NCI-H187 treated with DMSO at 0.1 percent for 48 hours (cell line): Measurements from ENCODE around the gene CAMKMT.

ENCODE experiments used
- DNase-seq: peaks from one replicate; lab custom pipeline; 2025; lab: John Stamatoyannopoulos, UW

Gene CAMKMT

GRCh38 chr2:44596537-44597320 is 235.0 kb downstream of the CAMKMT start:
- no peak for DNase-seq

DNA sequence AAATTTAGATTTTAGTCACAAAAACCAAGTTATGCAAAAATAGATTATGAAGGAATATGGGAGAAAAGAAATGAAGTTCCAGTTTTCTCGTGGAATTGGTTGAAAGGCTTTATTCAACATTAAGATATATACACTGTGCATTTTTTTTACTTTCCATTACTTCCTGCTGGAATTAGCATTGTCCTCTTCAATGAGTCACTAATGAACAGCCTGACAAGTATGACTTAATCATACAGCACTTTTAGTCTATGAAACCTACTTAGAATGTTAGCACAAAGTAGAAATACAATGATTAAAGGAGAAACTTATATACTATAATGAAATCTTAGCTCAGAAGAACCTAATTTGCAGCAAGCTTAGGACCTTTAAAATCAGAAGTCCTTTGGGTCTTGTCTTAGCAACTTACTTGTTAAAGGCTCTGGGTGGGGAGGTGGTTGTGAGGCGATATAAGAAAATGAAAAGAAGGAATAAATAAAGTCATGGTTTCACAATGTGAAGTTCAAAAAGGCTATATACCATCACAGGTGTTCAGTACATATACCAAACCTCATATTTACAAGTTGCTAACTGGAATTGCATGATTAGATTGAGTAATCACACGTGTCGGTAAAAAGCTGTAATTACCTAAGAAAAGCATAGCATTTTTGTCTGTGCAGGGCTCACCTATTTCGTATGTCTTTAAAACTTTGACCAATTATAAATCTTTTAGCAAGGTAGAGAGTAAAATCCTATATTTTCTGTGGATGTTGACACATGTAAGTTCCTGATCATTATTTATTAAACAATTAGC is 236.8 kb downstream of the CAMKMT start:
- DNase-seq = no peak

DNA sequence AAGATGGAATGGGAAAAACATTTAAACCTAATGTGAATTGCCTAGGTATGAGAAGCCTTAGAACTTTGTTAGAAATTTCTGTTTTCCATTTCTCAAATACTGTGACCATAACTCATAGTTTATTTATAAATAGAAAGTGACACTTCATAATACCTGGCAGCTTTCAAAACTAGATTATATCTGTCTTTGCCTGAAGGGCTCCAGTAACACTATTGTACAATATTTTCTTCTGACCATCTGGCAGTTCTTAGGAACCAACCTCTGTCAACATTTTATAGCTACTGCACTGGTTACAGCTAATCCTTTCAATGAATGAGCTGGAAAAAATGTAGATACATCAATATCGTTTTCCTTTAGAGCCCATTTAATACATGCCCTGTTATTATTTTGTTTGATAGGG is 237.4 kb downstream of the CAMKMT start:
- DNase-seq = no peak

- no peak for DNase-seq
These were observed 240.7 kb downstream of the CAMKMT start for GRCh38 chr2:44602446-44602845.

GRCh38 chr2:44605511-44605910 is 243.8 kb downstream of the CAMKMT start:
- DNase-seq = no peak

DNA sequence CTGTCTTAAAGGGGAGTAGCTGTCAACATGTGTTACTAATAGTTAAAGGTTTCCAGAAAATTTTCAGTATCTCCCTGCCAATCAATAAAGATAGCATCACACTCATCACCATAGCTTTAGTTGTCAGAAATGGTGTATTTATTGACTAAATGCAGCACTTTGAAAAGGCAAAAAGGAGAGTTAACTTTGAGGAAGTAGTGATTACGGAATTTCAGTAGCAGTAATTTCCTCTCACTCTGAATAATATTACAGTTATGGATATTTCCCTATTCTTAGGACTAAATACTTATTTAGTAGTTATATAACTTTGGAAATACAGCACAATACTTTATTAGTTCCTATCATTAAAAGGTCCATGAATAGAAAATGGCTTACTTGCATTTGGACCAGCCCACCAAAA is 250.5 kb downstream of the CAMKMT start:
- DNase-seq = no peak

- DNase-seq = no peak
These were observed 253.2 kb downstream of the CAMKMT start for GRCh38 chr2:44614940-44615339.

- no peak for DNase-seq
These were observed 254.3 kb downstream of the CAMKMT start for GRCh38 chr2:44615950-44616518.

DNA sequence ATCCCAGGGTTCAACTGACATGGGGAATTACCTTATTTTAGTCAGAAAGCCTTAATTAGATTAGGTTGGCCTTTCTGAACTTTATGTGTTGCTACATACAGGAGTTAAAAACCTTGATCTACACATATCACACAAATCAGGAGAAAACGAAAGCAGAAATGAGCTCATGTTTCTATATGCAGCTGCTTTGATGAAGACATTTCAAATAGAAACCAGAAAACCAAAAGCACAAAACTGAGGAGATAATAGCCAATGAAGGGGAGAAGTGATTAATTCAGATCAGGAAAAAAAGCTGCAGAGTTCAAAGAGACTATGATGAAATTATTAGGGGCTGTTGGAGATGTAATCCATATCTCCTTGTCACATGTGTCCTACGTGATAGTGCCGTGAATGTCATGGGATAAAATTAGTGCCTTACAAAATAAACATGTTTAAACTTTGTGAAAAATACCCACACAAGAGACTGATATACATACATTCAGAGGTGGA is 255.0 kb downstream of the CAMKMT start:
- DNase-seq = no peak

DNA sequence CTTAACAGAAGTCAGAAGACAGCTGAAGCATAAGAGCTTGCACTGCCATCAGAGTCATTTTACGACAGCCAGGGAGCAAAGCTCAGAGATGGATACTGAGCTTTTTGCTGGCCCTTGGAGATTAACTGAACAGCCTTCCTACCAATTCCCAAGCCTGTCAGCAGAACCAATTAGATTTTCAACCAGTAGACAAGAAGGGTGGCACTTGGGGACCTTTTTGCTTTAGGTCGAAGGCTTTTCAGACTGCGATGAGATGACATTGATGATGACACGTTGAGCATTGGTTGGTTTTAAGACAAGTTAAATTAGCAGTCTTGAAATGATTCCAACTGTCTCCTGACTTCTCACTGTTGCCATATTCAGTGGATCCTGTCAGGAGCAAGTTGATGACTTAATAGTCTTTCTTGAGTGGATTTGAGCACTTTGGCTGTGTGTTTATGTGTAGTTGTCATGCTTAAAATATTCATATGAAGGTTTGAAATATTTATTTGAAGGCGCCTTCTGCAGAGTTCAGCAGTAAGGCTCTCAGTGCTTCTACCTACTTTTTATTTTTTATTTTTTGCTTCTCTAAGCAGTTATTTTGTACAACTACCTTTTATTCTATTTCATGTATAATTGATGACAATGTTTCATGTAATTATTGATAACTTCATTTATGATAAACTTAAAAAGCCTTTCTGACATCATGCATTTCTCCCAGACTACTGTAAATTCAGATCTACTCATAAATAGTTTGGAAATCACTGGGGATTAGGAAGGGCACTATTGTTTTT is 256.7 kb downstream of the CAMKMT start:
- DNase-seq = no peak

DNA sequence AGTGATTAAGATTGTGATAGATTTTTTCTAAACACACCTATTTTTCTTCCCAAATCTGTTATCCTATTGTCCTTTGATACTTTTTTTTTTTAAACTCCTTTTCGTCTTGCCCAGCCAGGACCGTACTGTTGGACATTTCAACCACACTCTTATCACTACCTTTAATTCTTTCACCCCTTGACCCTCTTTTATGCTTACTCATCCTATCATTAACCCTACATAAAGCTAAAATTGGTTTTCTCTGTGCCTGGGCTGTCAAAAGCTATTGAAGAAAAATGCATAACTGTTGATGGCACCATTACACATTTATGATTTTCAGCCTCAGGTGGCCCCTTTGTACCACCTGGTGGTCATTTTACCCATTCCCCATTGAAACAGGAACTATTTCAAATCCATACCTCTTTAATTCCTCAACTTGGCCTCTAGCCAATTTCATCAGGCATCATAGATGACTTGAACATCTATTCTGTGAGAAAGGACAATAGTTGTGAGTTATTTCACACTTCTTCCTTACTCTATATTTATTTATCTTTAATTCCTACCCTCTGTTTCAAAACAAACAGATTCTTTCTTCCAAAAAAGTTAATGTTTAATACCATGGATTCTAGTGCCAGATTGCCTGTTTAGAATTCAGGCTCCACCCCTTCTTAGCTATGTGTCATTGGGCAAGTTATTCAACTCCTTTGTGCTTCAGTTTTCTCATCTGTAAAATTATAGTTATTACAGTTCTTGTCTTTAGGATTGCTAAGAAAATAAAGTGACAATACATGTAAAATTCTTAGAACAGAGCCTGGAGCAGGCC is 258.6 kb downstream of the CAMKMT start:
- DNase-seq = no peak

DNA sequence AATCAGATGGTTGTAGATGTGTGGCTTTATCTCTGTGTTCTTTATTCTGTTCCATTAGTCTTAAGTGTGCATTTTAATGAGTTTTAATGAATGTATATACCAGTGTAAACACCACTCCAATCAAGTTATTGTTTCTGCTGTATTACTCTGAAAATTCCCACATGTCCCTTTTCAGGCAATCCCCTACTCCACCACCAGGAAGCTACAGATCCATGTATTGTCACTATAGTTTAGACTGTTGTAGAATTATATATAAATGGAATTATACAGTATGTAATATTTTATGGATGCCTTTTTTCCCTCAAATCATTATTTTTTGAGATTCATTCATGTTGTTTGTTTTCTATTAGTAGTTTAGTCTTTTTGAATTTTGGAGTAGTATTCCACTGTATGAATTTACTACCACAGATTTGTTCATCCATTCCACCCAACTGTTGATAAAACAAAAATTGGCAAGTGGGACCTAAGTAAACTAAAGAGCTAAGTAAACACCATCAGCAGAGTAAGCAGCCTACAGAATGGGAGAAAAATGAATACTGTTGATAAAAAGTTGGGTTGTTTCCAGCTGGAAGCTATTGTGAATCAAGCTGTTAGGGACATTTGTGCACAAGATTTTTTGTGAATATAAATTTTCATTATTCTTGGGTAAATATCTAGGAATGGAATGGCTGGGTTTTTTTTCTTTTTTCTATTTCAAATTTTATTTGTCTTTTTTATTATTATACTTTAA is 262.0 kb downstream of the CAMKMT start:
- no peak for DNase-seq

DNA sequence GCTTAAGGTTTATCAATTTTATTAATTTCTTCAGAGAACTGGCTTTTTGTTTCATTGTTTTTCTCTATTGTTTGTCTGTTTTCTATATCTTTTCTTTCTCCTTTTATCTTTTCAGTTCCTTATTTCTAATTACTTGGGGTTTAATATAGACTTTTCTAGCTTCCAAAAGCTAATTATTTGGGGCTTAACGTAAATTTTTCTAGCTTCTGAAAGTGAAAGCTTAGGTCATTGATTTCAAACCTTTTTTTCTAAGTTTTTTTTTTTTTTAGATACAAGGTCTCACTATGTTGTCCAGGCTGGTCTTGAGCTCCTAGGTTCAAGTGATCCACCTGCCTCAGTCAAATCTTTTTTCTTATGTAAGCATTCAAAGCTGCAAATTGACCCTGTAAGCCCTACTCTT is 266.6 kb downstream of the CAMKMT start:
- no peak for DNase-seq

GRCh38 chr2:44632931-44633689 is 271.4 kb downstream of the CAMKMT start:
- no peak for DNase-seq

- no peak for DNase-seq
These were observed 274.0 kb downstream of the CAMKMT start for GRCh38 chr2:44635725-44636124.

- DNase-seq = no peak
These were observed 276.9 kb downstream of the CAMKMT start for GRCh38 chr2:44638649-44639048.

- no peak for DNase-seq
These were observed 277.7 kb downstream of the CAMKMT start for GRCh38 chr2:44639399-44639798.

GRCh38 chr2:44642123-44642857 is 280.5 kb downstream of the CAMKMT start:
- DNase-seq = no peak

GRCh38 chr2:44645937-44646336 is 284.2 kb downstream of the CAMKMT start:
- DNase-seq = no peak
